Measurements from ENCODE around the gene ART1.

Gene ART1

DNA sequence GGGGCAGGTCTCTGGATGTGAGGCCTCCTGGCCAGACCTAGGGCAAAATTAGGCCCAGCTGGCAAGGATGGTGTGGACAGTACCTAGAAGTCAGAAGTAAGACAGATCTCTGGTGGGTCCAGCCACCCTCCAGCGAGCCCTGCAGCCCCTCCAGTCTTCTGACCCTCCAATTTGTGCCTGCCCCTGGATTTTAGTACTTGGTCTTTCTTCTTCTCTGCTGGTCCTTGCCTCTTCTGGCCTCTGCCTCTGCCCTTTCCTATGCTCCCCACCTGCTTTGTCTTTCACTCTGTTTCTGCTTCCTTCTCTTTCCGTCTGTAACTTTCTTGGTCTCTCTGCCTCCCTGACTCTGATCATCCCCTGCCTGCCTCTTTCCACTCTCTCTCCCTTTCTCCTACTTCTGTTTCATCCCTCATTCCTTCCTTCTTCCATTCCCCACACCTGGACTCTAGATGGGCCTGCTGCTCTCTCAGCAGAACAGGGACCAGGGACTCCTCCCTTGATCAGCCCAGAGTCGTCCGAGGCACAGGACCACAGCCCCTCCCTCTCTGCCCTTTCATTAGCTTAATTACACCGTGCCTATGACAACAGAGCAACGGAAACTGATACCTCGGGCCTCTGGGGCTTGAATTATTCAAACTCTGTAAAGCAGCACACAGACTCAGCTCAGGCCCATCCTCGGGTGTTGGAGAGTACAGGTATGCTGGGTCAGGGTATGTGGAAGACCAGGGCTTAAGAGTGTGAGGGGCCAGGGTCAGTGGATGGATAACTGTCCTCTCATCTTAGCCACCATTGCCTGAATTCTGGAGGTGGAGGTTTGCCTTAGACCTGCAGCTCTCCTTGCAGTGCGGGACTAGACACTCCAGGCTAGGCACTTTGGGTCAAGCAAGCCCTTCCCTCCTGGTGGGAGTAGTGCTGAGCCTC lies 26.7 kb downstream of the ART1 start, which contains the start of gene CHRNA10:
TSS of gene CHRNA10 (minus strand) at position 51 of the 921 bp plus-strand sequence. CDS start 72 bp downstream, outside the sequence.
- peaks cover 33% of the 10 kb centered on the region for H3K36me3 ChIP-seq (ENCODE audit: control insufficient read depth, low read depth, low read length)
- H3K9ac ChIP-seq (ENCODE audit: low read length), result no peak within 1 kb of the TSS
- H3K4me3 ChIP-seq (ENCODE audit: low read length), result no peak within 1 kb of the TSS
- H3K9me3 ChIP-seq (ENCODE audit: control insufficient read depth, low read depth, low read length), result no peaks in the 10 kb centered on the region
- H3K27ac ChIP-seq (ENCODE audit: low read length), result no peak within 1 kb of the TSS
- no peaks in the 10 kb centered on the region for H3K4me1 ChIP-seq (ENCODE audit: control insufficient read depth, low read depth, low read length)
- no peaks in the 10 kb centered on the region for H3K27me3 ChIP-seq (ENCODE audit: control insufficient read depth, insufficient read depth, low read length)

DNA sequence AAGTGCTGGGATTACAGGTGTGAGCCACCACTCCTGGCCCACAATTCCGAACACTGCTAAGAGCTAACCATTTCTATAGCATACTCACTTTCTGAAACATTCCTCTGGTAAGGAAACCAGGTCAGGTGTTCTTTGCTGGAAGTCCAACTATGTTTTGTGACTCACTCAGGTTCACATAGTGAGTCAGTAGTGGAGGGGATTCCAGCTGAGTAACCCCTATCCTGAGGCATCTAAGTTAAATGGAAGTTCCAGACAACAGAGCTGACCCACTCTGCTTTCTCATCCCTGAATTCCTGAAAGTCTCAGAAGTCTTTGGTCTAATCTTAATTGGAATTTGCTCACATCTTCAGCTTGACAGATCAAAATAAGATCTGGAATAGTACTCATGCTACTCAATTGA lies 29.3 kb downstream of the ART1 start:
- H3K9me3 ChIP-seq (ENCODE audit: control insufficient read depth, low read depth, low read length), result no peaks in the 10 kb centered on the region
- peaks cover 58% of the 10 kb centered on the region for H3K36me3 ChIP-seq (ENCODE audit: control insufficient read depth, low read depth, low read length)
- H3K9ac ChIP-seq (ENCODE audit: low read length), result no peak overlapping the region
- no peaks in the 10 kb centered on the region for H3K4me1 ChIP-seq (ENCODE audit: control insufficient read depth, low read depth, low read length)
- no peak overlapping the region for H3K27ac ChIP-seq (ENCODE audit: low read length)
- no peaks in the 10 kb centered on the region for H3K27me3 ChIP-seq (ENCODE audit: control insufficient read depth, insufficient read depth, low read length)
- no peak overlapping the region for H3K4me3 ChIP-seq (ENCODE audit: low read length)

DNA sequence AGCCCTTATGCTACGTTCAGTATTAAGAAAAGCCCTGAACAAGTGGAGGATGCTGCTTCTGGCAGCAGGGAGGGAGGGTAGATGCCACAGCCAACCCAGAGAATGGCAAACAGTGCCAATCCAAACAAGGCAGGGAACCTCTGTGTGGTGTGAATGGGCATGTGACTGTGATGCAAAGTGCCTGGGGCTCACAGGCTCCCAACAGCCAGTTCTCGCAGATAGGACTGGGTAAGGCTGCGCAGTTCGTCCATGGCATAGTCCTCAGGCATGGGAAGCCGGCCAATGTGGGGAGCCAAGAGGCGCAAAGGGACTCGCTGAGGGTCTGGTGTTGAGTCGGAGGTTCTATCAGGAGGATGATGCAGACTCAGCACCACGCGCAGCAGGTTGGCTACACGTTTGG lies 31.0 kb downstream of the ART1 start:
- peaks cover 76% of the 10 kb centered on the region for H3K36me3 ChIP-seq (ENCODE audit: control insufficient read depth, low read depth, low read length)

DNA sequence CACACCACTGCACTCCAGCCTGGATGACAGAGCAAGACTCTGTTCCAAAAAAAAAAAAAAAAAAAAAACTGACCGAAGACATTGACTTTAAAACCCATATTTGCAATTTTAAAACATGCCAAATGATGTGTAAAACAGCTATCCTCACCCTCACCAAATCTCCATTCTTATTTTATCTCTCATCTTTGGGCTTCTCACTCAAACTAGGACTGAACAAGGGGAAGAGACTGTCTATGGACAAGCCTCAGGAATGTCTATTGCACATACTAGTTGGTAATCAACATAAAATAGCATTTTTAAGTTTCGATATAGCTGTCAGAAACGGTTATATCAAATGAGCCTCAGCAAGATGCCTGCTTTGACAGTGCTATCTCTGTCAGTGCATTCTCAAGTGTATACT lies 34.1 kb downstream of the ART1 start:
- H3K27ac ChIP-seq (ENCODE audit: low read length), result no peak overlapping the region
- no peaks in the 10 kb centered on the region for H3K4me1 ChIP-seq (ENCODE audit: control insufficient read depth, low read depth, low read length)
- H3K9me3 ChIP-seq (ENCODE audit: control insufficient read depth, low read depth, low read length), result no peaks in the 10 kb centered on the region
- H3K27me3 ChIP-seq (ENCODE audit: control insufficient read depth, insufficient read depth, low read length), result no peaks in the 10 kb centered on the region
- H3K9ac ChIP-seq (ENCODE audit: low read length), result no peak overlapping the region
- no peak overlapping the region for H3K4me3 ChIP-seq (ENCODE audit: low read length)
- peaks cover 95% of the 10 kb centered on the region for H3K36me3 ChIP-seq (ENCODE audit: control insufficient read depth, low read depth, low read length)

More for the DNA sequence above, 31.0 kb downstream of the ART1 start:
- H3K27ac ChIP-seq (ENCODE audit: low read length), result no peak overlapping the region
- H3K9ac ChIP-seq (ENCODE audit: low read length), result no peak overlapping the region
- no peaks in the 10 kb centered on the region for H3K27me3 ChIP-seq (ENCODE audit: control insufficient read depth, insufficient read depth, low read length)
- no peak overlapping the region for H3K4me3 ChIP-seq (ENCODE audit: low read length)
- no peaks in the 10 kb centered on the region for H3K9me3 ChIP-seq (ENCODE audit: control insufficient read depth, low read depth, low read length)
- no peaks in the 10 kb centered on the region for H3K4me1 ChIP-seq (ENCODE audit: control insufficient read depth, low read depth, low read length)

DNA sequence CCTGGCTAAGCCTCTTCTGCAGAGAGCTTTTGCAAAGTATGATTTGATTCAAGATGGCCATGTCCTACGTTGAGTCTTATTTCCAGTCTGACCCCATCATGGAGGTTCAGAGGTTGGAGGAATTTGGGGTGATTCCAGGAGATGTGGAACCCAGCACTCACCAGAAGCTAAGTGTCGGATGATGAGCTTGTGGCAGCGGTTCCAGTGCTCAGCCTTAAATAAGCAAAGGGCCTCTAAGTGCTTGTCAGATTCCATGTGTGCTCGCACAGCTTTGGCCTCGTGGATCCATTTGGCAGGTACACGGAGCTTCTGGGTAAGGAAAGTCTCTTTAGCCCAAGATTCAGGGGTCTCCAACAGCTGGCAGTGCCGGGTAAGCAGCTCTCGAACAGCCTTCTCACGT lies 38.1 kb downstream of the ART1 start:
- H3K36me3 ChIP-seq (ENCODE audit: control insufficient read depth, low read depth, low read length), result peaks cover 93% of the 10 kb centered on the region
- no peaks in the 10 kb centered on the region for H3K4me1 ChIP-seq (ENCODE audit: control insufficient read depth, low read depth, low read length)
- H3K27ac ChIP-seq (ENCODE audit: low read length), result no peak overlapping the region
- H3K4me3 ChIP-seq (ENCODE audit: low read length), result no peak overlapping the region
- H3K27me3 ChIP-seq (ENCODE audit: control insufficient read depth, insufficient read depth, low read length), result no peaks in the 10 kb centered on the region
- H3K9ac ChIP-seq (ENCODE audit: low read length), result no peak overlapping the region
- H3K9me3 ChIP-seq (ENCODE audit: control insufficient read depth, low read depth, low read length), result no peaks in the 10 kb centered on the region

DNA sequence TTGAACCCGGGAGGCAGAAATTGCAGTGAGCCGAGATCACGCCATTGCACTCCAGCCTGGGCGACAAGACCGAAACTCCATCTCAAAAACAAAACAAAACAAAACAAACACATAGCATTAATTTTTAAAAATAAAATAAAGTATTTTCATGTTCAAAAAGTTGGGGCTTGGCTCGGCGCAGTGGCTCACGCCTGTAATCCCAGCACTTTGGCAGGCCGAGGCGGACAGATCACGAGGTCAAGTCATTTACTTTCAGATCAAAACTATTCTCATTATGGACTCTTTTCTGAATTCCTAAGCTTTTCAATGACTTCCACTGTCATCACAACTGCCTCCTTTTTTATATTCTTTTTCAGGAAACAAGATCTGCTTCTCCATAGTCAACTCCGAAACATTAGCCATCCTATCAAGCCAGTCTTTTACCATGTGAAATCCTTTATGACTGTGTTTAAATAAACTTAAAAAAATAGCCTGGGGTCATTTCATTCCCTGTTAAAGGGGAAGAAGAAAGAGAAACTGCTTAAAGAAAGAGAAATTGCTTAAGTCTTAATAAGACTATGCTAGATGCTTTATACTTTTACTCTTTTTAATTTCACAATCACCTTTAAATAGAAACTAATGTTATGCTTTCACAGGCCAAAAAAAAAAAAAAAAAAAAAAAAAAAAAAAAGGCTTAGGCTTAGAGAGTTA lies 39.3 kb downstream of the ART1 start:
- H3K36me3 ChIP-seq (ENCODE audit: control insufficient read depth, low read depth, low read length), result peaks cover 85% of the 10 kb centered on the region
- H3K27me3 ChIP-seq (ENCODE audit: control insufficient read depth, insufficient read depth, low read length), result no peaks in the 10 kb centered on the region
- H3K4me1 ChIP-seq (ENCODE audit: control insufficient read depth, low read depth, low read length), result no peaks in the 10 kb centered on the region
- H3K9me3 ChIP-seq (ENCODE audit: control insufficient read depth, low read depth, low read length), result no peaks in the 10 kb centered on the region
- H3K9ac ChIP-seq (ENCODE audit: low read length), result no peak overlapping the region
- no peak overlapping the region for H3K4me3 ChIP-seq (ENCODE audit: low read length)
- H3K27ac ChIP-seq (ENCODE audit: low read length), result no peak overlapping the region

DNA sequence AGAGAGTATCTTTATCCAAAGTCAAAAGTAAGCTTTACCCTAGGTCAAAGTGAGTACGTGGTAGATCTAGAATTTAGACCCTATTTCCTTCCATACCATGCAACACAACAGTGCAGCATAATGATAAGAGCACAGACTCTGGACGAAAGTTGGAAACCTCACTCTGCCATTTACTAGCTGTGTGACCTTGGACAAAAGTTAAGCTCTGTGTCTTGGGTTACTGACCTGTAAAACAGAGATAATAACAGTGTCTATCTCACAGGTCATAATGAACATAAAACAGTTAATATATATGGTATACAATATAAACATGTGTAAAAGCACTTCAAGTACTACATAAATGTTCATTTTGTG lies 39.9 kb downstream of the ART1 start:
- H3K27me3 ChIP-seq (ENCODE audit: control insufficient read depth, insufficient read depth, low read length), result no peaks in the 10 kb centered on the region
- peaks cover 84% of the 10 kb centered on the region for H3K36me3 ChIP-seq (ENCODE audit: control insufficient read depth, low read depth, low read length)

DNA sequence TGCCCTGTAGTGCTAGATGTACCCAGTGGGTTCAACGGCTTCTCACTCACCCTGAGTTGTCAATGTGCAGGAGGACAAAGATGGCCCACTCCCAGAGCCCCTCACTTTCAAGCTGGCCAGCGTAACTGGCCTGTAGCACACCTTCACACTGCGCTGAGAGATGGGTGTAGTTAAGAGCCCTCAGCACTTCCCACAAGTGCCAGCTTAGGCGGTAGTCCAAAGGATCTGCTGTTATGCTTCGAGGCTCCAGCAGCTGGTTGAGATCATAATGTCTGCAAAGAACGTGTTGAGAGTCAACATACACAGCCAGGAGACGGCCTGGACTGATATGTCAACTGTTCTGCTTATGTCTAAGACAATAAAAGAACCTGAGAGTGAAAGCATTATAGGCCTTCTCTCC lies 41.0 kb downstream of the ART1 start:
- Histone ChIP-seq H3K27ac (ENCODE audit: low read length) (no peak overlapping the region), H3K9ac (ENCODE audit: low read length) (no peak overlapping the region), H3K36me3 (ENCODE audit: control insufficient read depth, low read depth, low read length) (peaks cover 81% of the 10 kb centered on the region), H3K9me3 (ENCODE audit: control insufficient read depth, low read depth, low read length) (no peaks in the 10 kb centered on the region), H3K4me3 (ENCODE audit: low read length) (no peak overlapping the region), H3K4me1 (ENCODE audit: control insufficient read depth, low read depth, low read length) (no peaks in the 10 kb centered on the region), H3K27me3 (ENCODE audit: control insufficient read depth, insufficient read depth, low read length) (no peaks in the 10 kb centered on the region)

More for the DNA sequence above, 39.9 kb downstream of the ART1 start:
- no peak overlapping the region for H3K4me3 ChIP-seq (ENCODE audit: low read length)
- H3K9me3 ChIP-seq (ENCODE audit: control insufficient read depth, low read depth, low read length), result no peaks in the 10 kb centered on the region
- H3K27ac ChIP-seq (ENCODE audit: low read length), result no peak overlapping the region
- no peak overlapping the region for H3K9ac ChIP-seq (ENCODE audit: low read length)
- no peaks in the 10 kb centered on the region for H3K4me1 ChIP-seq (ENCODE audit: control insufficient read depth, low read depth, low read length)

DNA sequence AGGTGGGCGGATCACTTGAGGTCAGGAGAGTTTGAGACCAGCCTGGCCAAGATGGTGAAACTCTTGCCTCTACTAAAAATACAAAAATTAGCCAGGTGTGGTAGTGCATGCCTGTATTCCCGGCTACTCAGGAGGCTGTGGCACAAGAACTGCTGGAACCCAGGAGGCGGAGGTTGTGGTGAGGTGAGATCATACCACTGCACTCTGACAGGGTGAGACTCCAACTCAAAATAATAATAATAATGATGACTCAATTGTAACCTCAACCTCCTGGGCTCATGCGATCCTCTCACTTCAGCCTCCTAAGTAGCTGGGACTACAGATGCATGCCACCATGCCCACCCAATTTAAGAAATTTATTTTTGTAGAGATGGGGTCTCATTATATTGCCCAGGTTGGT lies 41.8 kb downstream of the ART1 start:
- H3K27ac ChIP-seq (ENCODE audit: low read length), result no peak overlapping the region
- H3K9me3 ChIP-seq (ENCODE audit: control insufficient read depth, low read depth, low read length), result no peaks in the 10 kb centered on the region
- H3K27me3 ChIP-seq (ENCODE audit: control insufficient read depth, insufficient read depth, low read length), result no peaks in the 10 kb centered on the region
- H3K4me3 ChIP-seq (ENCODE audit: low read length), result no peak overlapping the region
- H3K4me1 ChIP-seq (ENCODE audit: control insufficient read depth, low read depth, low read length), result no peaks in the 10 kb centered on the region
- H3K9ac ChIP-seq (ENCODE audit: low read length), result no peak overlapping the region
- peaks cover 81% of the 10 kb centered on the region for H3K36me3 ChIP-seq (ENCODE audit: control insufficient read depth, low read depth, low read length)

DNA sequence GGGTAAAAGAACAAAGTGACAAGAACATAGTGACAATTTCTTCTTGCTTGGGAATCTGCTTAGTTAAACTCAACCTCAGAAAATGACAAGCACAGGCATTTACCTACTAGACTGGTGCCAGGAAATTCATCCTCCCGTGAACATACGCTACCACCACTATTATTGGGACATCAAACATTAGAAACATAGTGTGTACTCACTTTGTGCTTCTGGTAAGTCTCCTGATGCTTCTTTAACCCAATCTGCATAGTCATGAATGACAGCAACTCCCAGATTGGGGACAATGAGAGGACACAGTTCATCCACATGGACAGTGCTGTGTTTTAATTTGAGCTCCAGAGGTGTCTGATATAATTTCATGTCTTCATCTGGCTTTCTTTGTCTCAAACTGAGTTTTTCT lies 55.5 kb downstream of the ART1 start:
- Histone ChIP-seq H3K4me1 (ENCODE audit: control insufficient read depth, low read depth, low read length) (no peaks in the 10 kb centered on the region), H3K36me3 (ENCODE audit: control insufficient read depth, low read depth, low read length) (peaks cover 92% of the 10 kb centered on the region), H3K27me3 (ENCODE audit: control insufficient read depth, insufficient read depth, low read length) (no peaks in the 10 kb centered on the region), H3K9me3 (ENCODE audit: control insufficient read depth, low read depth, low read length) (no peaks in the 10 kb centered on the region), H3K4me3 (ENCODE audit: low read length) (no peak overlapping the region), H3K27ac (ENCODE audit: low read length) (no peak overlapping the region), H3K9ac (ENCODE audit: low read length) (no peak overlapping the region)

DNA sequence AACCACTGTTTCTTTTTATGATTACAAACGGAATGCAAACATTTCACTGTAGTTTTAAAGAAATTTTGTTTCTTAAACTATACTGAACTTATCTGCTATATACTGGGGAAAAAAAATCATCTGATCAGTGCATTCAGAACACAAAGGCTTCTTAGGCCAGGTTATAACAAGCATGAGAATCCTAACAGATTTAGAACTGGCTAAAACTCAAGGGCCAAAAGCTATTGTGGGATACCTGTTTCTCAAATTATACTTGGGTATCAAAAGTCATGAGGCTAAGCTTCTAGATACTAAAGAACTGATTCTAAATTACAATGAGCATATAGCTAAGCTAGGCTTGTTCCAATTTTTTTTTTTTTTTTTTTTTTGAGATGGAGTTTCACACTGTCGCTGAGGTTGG lies 56.0 kb downstream of the ART1 start:
- no peaks in the 10 kb centered on the region for H3K27me3 ChIP-seq (ENCODE audit: control insufficient read depth, insufficient read depth, low read length)
- no peaks in the 10 kb centered on the region for H3K9me3 ChIP-seq (ENCODE audit: control insufficient read depth, low read depth, low read length)
- no peak overlapping the region for H3K27ac ChIP-seq (ENCODE audit: low read length)
- H3K4me3 ChIP-seq (ENCODE audit: low read length), result no peak overlapping the region
- H3K4me1 ChIP-seq (ENCODE audit: control insufficient read depth, low read depth, low read length), result no peaks in the 10 kb centered on the region
- H3K36me3 ChIP-seq (ENCODE audit: control insufficient read depth, low read depth, low read length), result peaks cover 92% of the 10 kb centered on the region
- no peak overlapping the region for H3K9ac ChIP-seq (ENCODE audit: low read length)
